ENCODE measurements around the gene IFITM5. TPM values are rescaled to one million over a fixed set of nuclear protein-coding genes. Genes with fewer than 3 reads are reported as not detected.

The IFITM5 gene
- total and polyA plus RNA-seq, 9 of the 15 experiments (the other 6 are each of a cell fraction or from before 2014, with no cell fraction given) = 0.19 TPM; not detected in 8

DNA sequence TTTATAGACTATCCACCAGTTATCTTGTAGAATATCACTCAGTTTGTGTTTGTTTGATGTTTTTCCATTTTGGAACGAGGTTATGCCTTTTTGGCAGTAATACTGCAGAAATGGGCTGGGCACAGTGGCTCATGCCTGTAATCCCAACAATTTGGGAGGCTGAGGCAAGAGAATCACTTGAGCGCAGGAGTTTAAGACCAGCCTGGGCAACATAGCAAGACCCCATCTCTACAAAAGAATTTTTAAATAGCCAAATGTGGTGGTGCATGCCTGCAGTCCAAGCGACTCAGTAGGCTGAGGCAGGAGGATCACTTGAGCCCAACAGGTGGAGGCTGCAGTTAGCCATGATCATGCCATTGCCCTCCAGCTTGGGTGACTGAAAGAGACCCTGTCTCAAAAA lies 47.2 kb upstream of the IFITM5 start:
- intact Hi-C loops (cut with micrococcal nuclease) (no loop called here), in situ Hi-C loops (cut with MboI) (no loop called here)
- Histone ChIP-seq H3K4me3 (no peak overlapping the region), H4K20me1 (replicated peaks; ENCODE audit: control insufficient read depth, insufficient read depth, low read length) (no peaks in the 10 kb centered on the region), H3K9me3 (replicated peaks; ENCODE audit: control insufficient read depth, insufficient read depth, low read depth, low read length) (no peaks in the 10 kb centered on the region), H3K27me3 (ENCODE audit: control insufficient read depth in 2 of 2, insufficient read depth in 2 of 2, low read length in 2 of 2) (no peaks in the 10 kb centered on the region), H3K4me1 (replicated peaks in 1 of 2; ENCODE audit: control insufficient read depth in 2 of 2, insufficient read depth in 2 of 2, low read length in 2 of 2) (peaks cover 30 to 49% of the 10 kb centered on the region in 2 experiments), H3K4me2 (ENCODE audit: insufficient read depth, low read length) (no peak overlapping the region), H3K9me1 (ENCODE audit: control insufficient read depth, insufficient read depth, low read length) (no peaks in the 10 kb centered on the region), H2AFZ (ENCODE audit: low read depth, low read length) (peak overlapping the region; percentile 92; the same call in 1 of the 2 replicates), H3K27ac (ENCODE audit: extremely low read depth, low read depth, low read length) (no peak overlapping the region), H3K9ac (ENCODE audit: insufficient read depth in 1 of 2, low read depth in 2 of 2, low read length in 2 of 2) (0 out of 4 replicates have a peak overlapping the region, but pooled peaks of 1 of the 2 experiments have one; percentile 6), H3K36me3 (ENCODE audit: control insufficient read depth, insufficient read depth, low read length) (no peaks in the 10 kb centered on the region), H3K79me2 (ENCODE audit: control insufficient read depth, insufficient read depth, low read length) (no peaks in the 10 kb centered on the region)
- BruUV-seq (replicated peaks) = no TSS peak
- ATAC-seq (no peak), FAIRE-seq (no peak), DNase-seq (ENCODE audit: extremely low read depth in 1 of 4, low spot score in 3 of 4) (no peak)
- POLR2A ChIA-PET = interaction anchor here (1.2 to 1.9 kb wide), 3 partner anchors 13 to 29 kb away, joined by 3 to 7 read pairs (median 4); no protein-coding TSS in a partner anchor
- CTCF ChIA-PET (ENCODE audit: low intra/inter-chr PET ratio) = no interaction called here
- 91% methylated on average over 3 of the region's 3 CpGs for WGBS (ENCODE audit: insufficient coverage, low coverage, missing lambda C conversion rate)
- peak; percentile 70 for TF ChIP-seq ZNF121 (CRISPR knock-in tag; conservative IDR thresholded peaks at IDR 0.05)
- TF ChIP-seq RBM25 (IDR thresholded peaks at IDR 0.05; ENCODE audit: low read depth, low read length, severe bottlenecking) = peak; percentile 32
- TF ChIP-seq KDM4B (IDR thresholded peaks at IDR 0.05; ENCODE audit: borderline replicate concordance in 2 of 2, low read depth in 1 of 2) = no peak

DNA sequence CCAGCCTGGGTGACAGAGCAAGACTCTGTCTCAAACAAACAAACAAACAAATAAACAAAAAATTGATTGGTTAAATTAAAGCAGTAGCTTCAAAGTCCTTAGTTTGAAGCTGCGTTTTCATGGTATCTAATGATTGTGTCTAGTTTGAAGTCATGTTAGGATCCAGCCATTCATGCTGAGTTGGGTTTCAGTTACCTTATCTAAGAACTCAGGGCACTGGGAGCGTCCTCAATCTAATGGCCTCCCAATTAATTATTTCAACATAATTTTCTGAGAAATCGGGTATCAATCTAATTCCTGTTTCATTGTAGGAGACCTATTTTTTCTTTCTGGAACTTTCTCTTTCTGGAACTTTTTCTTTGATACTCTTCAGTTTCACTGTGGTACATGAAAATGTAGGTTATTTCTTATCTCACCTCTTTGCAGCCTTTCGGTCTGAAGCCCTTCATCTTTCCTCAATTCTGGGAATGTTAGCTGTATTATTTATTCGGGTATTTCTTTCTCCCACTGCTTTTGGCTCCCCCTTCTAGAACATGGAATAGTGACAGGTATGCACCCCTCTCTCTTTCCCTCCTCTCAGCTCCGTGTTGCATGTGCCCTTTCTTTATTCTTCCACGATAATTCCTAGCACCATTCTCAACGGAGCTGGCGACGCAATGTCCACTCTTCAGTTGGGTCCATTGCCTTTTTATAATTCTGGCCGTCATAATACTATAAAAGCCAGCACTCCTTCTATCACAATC lies 45.7 kb upstream of the IFITM5 start:
- DNase-seq (ENCODE audit: extremely low read depth in 1 of 4, low spot score in 3 of 4) (peak in 1 of 4 experiments; percentile 13), FAIRE-seq (no peak), ATAC-seq (no peak; the same call in 2 of the 3 replicates)
- CTCF ChIA-PET (ENCODE audit: low intra/inter-chr PET ratio) = no interaction called here
- Histone ChIP-seq H3K4me2 (ENCODE audit: insufficient read depth, low read length) (peak overlapping the region; percentile 46; the same call in 1 of the 2 replicates), H4K20me1 (replicated peaks; ENCODE audit: control insufficient read depth, insufficient read depth, low read length) (no peaks in the 10 kb centered on the region), H3K27me3 (ENCODE audit: control insufficient read depth in 2 of 2, insufficient read depth in 2 of 2, low read length in 2 of 2) (no peaks in the 10 kb centered on the region), H3K9me3 (replicated peaks; ENCODE audit: control insufficient read depth, insufficient read depth, low read depth, low read length) (no peaks in the 10 kb centered on the region), H3K4me3 (no peak overlapping the region), H3K4me1 (replicated peaks in 1 of 2; ENCODE audit: control insufficient read depth in 2 of 2, insufficient read depth in 2 of 2, low read length in 2 of 2) (peaks cover 18 to 38% of the 10 kb centered on the region in 2 experiments), H3K36me3 (ENCODE audit: control insufficient read depth, insufficient read depth, low read length) (no peaks in the 10 kb centered on the region), H3K9ac (ENCODE audit: insufficient read depth in 1 of 2, low read depth in 2 of 2, low read length in 2 of 2) (peak overlapping the region in 1 of 2 experiments; percentile 47; a peak in 2 of 4 replicates), H3K27ac (ENCODE audit: extremely low read depth, low read depth, low read length) (peak overlapping the region; percentile 62), H3K9me1 (ENCODE audit: control insufficient read depth, insufficient read depth, low read length) (no peaks in the 10 kb centered on the region), H3K79me2 (ENCODE audit: control insufficient read depth, insufficient read depth, low read length) (no peaks in the 10 kb centered on the region), H2AFZ (ENCODE audit: low read depth, low read length) (peak overlapping the region; percentile 92)
- in situ Hi-C loops (cut with MboI) = no loop called here
- no TSS peak for BruUV-seq (replicated peaks)
- intact Hi-C loops (cut with micrococcal nuclease) = no loop called here
- 30% methylated on average over 11 of the region's 11 CpGs for WGBS (ENCODE audit: insufficient coverage, low coverage, missing lambda C conversion rate)
- POLR2A ChIA-PET = interaction anchor here (0.7 to 1.9 kb wide), 5 partner anchors 10 to 54 kb away, joined by 3 to 6 read pairs (median 4); no protein-coding TSS in a partner anchor
- TF ChIP-seq MTA3 (IDR thresholded peaks at IDR 0.05; ENCODE audit: borderline replicate concordance) = no peak

All from K562 (cell line).